ENCODE results near the gene ASF1B.
"Not testable (repeated sequence)": the region's sequence is repeated elsewhere in the genome, so short reads cannot be mapped to it uniquely, and the experiment has no call there.

The ASF1B gene

GRCh38 chr19:14147797-14148605, 11.6 kb upstream of the ASF1B start:
- H2AFZ ChIP-seq (ENCODE audit: low read length, unreplicated experiment) = peak overlapping the region; percentile 6
- H3K27ac ChIP-seq (ENCODE audit: low read depth, low read length) = no peak overlapping the region
- H3K36me3 ChIP-seq (ENCODE audit: insufficient read depth, low read length) = no peaks in the 10 kb centered on the region
- H3K4me1 ChIP-seq (ENCODE audit: control insufficient read depth, insufficient read depth, low read length, unreplicated experiment) = peaks cover 11% of the 10 kb centered on the region
- no peaks in the 10 kb centered on the region for H3K79me2 ChIP-seq (ENCODE audit: control insufficient read depth, insufficient read depth, low read length, unreplicated experiment)
- H3K4me3 ChIP-seq (ENCODE audit: low read depth, low read length) = no peak overlapping the region
- no peaks in the 10 kb centered on the region for H3K27me3 ChIP-seq (ENCODE audit: insufficient read depth, low read length)

DNA sequence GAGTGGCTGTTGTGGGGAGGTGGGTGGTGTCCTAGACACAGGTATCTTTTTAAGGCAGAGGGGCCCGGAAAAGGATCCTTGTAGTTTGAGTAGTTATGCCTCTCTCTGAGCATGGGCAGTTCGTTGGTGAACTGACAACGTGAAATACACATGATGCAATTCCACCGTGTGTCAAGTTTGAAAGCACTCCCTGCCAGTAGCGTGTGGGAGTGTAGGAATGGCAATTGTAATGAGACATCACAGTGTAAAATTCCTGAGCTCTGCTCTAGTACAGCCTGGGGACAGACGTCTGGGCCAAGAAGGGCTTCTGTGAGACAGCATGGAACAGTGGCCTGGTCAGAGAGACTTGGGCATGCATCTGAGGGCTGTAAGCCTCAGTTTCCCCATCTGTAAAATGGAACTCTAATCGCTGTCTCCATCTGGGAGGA, 10.4 kb upstream of the ASF1B start:
- Histone ChIP-seq H2AFZ (ENCODE audit: low read length, unreplicated experiment) (no peak overlapping the region), H3K79me2 (ENCODE audit: control insufficient read depth, insufficient read depth, low read length, unreplicated experiment) (no peaks in the 10 kb centered on the region), H3K4me3 (ENCODE audit: low read depth, low read length) (no peak overlapping the region), H3K27me3 (ENCODE audit: insufficient read depth, low read length) (no peaks in the 10 kb centered on the region), H3K27ac (ENCODE audit: low read depth, low read length) (no peak overlapping the region), H3K36me3 (ENCODE audit: insufficient read depth, low read length) (no peaks in the 10 kb centered on the region), H3K4me1 (ENCODE audit: control insufficient read depth, insufficient read depth, low read length, unreplicated experiment) (peaks cover 11% of the 10 kb centered on the region)

DNA sequence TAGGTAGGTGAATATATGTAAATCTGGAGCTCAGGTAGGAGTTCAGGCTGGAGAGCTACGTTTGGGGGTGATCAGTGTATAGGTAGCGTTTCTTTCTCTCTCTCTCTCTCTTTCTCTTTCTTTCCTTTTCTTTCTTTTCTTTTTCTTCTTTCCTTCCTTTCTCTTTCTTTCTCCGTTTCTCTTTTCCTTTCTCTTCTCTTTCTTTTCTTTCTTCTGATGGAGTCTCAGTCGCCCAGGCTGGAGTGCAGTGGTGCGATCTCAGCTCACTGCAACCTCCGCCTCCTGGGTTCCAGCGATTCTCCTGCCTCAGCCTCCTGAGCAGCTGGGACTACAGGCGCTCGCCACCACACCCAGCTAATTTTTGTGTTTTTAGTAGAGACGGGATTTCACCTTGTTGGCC, 9.8 kb upstream of the ASF1B start:
- H3K4me3 ChIP-seq (ENCODE audit: low read depth, low read length); H2AFZ ChIP-seq (ENCODE audit: low read length, unreplicated experiment); H3K27me3 ChIP-seq (ENCODE audit: insufficient read depth, low read length); H3K27ac ChIP-seq (ENCODE audit: low read depth, low read length); H3K36me3 ChIP-seq (ENCODE audit: insufficient read depth, low read length); H3K79me2 ChIP-seq (ENCODE audit: control insufficient read depth, insufficient read depth, low read length, unreplicated experiment): not testable (repeated sequence)
- peaks cover 11% of the 10 kb centered on the region for H3K4me1 ChIP-seq (ENCODE audit: control insufficient read depth, insufficient read depth, low read length, unreplicated experiment)

DNA sequence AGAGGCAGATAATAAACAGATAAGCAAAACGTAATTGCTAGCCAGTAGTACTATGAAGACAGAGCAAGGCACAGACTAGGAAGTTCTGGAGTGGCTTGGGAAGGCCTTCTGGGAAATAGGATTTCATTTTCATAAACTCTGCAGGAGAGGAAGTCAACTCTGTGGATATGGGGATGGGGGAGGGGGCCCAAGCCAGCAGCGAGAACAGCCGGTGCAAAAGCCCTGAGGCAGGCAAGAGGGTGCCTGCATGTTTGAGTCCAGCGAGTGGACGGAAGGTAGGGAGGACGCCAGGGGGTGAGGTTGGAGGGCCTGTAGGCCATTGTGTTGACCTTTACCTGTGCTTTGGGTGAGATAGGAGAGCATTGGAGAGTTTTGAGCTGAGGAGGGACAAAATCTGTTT, 9.0 kb upstream of the ASF1B start:
- Histone ChIP-seq H2AFZ (ENCODE audit: low read length, unreplicated experiment) (no peak overlapping the region), H3K27ac (ENCODE audit: low read depth, low read length) (no peak overlapping the region), H3K36me3 (ENCODE audit: insufficient read depth, low read length) (no peaks in the 10 kb centered on the region), H3K27me3 (ENCODE audit: insufficient read depth, low read length) (no peaks in the 10 kb centered on the region), H3K79me2 (ENCODE audit: control insufficient read depth, insufficient read depth, low read length, unreplicated experiment) (no peaks in the 10 kb centered on the region), H3K4me3 (ENCODE audit: low read depth, low read length) (no peak overlapping the region), H3K4me1 (ENCODE audit: control insufficient read depth, insufficient read depth, low read length, unreplicated experiment) (peaks cover 11% of the 10 kb centered on the region)

- Histone ChIP-seq H3K36me3 (ENCODE audit: insufficient read depth, low read length) (no peaks in the 10 kb centered on the region), H3K4me1 (ENCODE audit: control insufficient read depth, insufficient read depth, low read length, unreplicated experiment) (peaks cover 9% of the 10 kb centered on the region), H3K27ac (ENCODE audit: low read depth, low read length) (no peak overlapping the region), H3K27me3 (ENCODE audit: insufficient read depth, low read length) (no peaks in the 10 kb centered on the region), H2AFZ (ENCODE audit: low read length, unreplicated experiment) (no peak overlapping the region), H3K4me3 (ENCODE audit: low read depth, low read length) (no peak overlapping the region), H3K79me2 (ENCODE audit: control insufficient read depth, insufficient read depth, low read length, unreplicated experiment) (peaks cover 3% of the 10 kb centered on the region)
These were observed 6.1 kb upstream of the ASF1B start for GRCh38 chr19:14142262-14143190.

DNA sequence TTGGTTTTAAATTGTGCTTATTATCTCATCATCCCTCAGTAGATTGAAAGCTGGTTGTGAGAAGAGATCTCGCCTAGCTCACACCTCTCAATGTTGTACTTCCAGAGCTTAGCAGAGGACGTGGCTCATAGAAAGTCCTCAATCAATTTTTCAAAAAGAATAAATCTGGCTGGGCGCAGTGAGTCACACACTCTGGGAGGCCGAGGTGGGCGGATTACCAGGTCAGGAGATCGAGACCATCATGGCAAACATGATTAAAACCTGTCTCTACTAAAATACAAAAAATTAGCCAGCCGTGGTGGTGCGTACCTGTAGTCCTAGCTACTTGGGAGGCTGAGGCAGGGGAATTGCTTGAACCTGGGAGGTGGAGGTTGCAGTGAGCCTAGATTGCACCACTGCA, 4.7 kb upstream of the ASF1B start:
- H3K4me1 ChIP-seq (ENCODE audit: control insufficient read depth, insufficient read depth, low read length, unreplicated experiment) = peaks cover 9% of the 10 kb centered on the region
- H3K36me3 ChIP-seq (ENCODE audit: insufficient read depth, low read length) = no peaks in the 10 kb centered on the region
- no peak overlapping the region for H3K4me3 ChIP-seq (ENCODE audit: low read depth, low read length)
- no peak overlapping the region for H3K27ac ChIP-seq (ENCODE audit: low read depth, low read length)
- H3K27me3 ChIP-seq (ENCODE audit: insufficient read depth, low read length) = no peaks in the 10 kb centered on the region
- peaks cover 3% of the 10 kb centered on the region for H3K79me2 ChIP-seq (ENCODE audit: control insufficient read depth, insufficient read depth, low read length, unreplicated experiment)
- no peak overlapping the region for H2AFZ ChIP-seq (ENCODE audit: low read length, unreplicated experiment)

DNA sequence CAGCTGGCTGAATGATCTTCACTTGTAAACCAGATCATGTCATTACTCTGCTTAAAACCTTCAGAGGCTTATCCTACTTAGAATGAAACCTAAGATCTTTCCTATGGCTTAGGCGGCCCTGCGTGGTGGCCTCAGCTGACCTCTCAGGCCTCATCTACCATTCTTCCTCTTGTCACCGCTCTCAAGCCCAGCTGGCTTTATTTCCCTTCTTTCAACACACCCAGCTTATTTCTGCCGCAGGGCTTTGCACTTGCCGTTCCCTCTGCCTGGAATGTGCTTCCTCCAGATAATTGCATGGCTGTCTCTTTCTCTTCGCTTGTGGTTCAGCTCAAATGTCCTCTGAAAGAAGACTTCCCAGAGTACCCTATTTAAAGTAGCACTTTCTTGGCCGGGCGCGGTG, 3.6 kb upstream of the ASF1B start:
- Histone ChIP-seq H3K27ac (ENCODE audit: low read depth, low read length) (no peak overlapping the region), H3K79me2 (ENCODE audit: control insufficient read depth, insufficient read depth, low read length, unreplicated experiment) (peaks cover 12% of the 10 kb centered on the region), H3K27me3 (ENCODE audit: insufficient read depth, low read length) (no peaks in the 10 kb centered on the region), H3K4me1 (ENCODE audit: control insufficient read depth, insufficient read depth, low read length, unreplicated experiment) (peaks cover 15% of the 10 kb centered on the region), H3K36me3 (ENCODE audit: insufficient read depth, low read length) (no peaks in the 10 kb centered on the region), H3K4me3 (ENCODE audit: low read depth, low read length) (no peak overlapping the region), H2AFZ (ENCODE audit: low read length, unreplicated experiment) (no peak overlapping the region)

DNA sequence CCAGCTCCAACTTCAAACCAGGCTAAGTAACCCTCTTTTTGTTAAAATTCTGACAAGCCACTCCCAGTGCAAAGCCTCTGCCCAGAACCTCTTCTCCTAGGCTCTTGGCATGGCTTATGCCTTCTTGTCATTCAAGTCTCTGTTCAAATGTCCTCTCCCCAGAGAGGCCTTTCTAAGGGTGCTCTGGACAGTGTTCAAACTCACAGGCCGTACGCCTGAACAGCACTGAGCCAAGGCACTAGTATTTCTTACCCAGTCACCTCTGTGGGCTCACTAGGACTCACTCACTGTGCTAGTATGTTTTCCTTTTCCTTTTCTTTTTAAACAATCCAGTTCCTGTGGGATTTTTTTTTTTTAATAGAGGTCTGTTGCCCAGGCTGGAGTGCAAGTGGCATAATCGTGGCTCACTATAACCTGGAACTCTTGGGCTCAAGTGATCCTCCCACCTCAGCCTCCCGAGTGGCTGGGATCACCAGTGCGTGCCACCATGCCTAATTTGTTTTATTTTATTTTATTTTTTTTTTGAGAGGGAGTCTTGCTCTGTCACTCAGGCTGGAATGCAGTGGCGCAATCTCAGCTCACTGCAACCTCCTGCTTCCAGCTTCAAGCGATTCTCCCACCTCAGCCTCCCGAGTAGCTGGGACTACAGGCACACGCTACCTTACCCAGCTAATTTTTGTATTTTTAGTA, 2.3 kb upstream of the ASF1B start:
- peaks cover 19% of the 10 kb centered on the region for H3K4me1 ChIP-seq (ENCODE audit: control insufficient read depth, insufficient read depth, low read length, unreplicated experiment)
- H3K27me3 ChIP-seq (ENCODE audit: insufficient read depth, low read length) = no peaks in the 10 kb centered on the region
- peak overlapping the region; percentile 84 for H3K27ac ChIP-seq (ENCODE audit: low read depth, low read length)
- H3K4me3 ChIP-seq (ENCODE audit: low read depth, low read length) = peak overlapping the region; percentile 40; the same call in 1 of the 2 replicates
- H3K36me3 ChIP-seq (ENCODE audit: insufficient read depth, low read length) = no peaks in the 10 kb centered on the region
- peak overlapping the region; percentile 68 for H2AFZ ChIP-seq (ENCODE audit: low read length, unreplicated experiment)
- H3K79me2 ChIP-seq (ENCODE audit: control insufficient read depth, insufficient read depth, low read length, unreplicated experiment) = peaks cover 17% of the 10 kb centered on the region

DNA sequence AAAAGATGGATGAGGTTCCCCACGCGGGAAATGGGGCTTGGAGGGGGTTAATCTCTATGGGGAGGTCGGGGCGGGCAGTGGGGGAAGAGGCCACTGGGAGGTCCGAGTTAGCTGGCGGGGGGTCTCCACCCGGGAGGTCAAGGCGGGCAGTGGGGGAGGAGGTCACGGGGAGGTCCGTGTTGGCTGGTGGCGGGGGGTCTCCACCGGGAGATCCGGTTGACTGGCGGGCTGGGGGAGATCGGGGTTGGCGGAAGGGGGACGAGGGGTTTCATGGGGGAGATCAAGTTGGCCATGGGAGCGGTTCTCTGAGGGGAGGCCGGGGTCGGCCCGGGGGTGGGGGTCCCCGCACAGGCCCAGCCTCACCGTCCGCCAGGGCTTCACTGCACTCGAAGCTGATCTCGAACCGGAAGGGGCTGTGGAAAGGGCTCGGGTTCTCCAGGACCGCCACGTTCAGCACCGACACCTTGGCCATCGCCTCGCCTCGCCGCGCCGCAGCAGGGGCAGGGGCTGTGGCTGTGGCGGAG, 342 bp downstream of the ASF1B start:
- peak overlapping the region; percentile 19; the same call in 1 of the 2 replicates for H3K27ac ChIP-seq (ENCODE audit: low read depth, low read length)
- peaks cover 17% of the 10 kb centered on the region for H3K79me2 ChIP-seq (ENCODE audit: control insufficient read depth, insufficient read depth, low read length, unreplicated experiment)
- H3K4me3 ChIP-seq (ENCODE audit: low read depth, low read length) = peak overlapping the region; percentile 92
- H3K4me1 ChIP-seq (ENCODE audit: control insufficient read depth, insufficient read depth, low read length, unreplicated experiment) = peaks cover 19% of the 10 kb centered on the region
- no peaks in the 10 kb centered on the region for H3K27me3 ChIP-seq (ENCODE audit: insufficient read depth, low read length)
- H3K36me3 ChIP-seq (ENCODE audit: insufficient read depth, low read length) = no peaks in the 10 kb centered on the region
- no peak overlapping the region for H2AFZ ChIP-seq (ENCODE audit: low read length, unreplicated experiment)

DNA sequence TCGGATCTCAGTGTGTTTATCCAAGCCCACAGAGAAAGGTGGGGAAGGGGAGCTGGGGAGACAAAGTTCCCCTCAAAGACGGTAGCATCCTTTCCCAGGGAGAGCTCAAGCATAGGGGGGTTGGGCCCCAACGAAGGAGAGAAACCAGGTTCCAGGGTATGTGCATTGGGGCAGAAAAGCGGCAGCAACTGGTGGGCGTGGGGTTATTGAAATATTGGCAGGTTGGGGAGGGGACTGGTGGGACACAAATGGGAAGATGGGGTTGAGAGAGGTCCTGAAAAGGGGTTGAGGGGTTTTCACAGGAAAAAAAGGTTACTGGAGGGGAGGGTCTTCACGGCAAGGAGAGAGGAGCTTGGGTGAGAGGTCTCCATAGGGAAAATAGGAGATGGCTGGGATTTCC, 1.0 kb downstream of the ASF1B start:
- Histone ChIP-seq H3K4me1 (ENCODE audit: control insufficient read depth, insufficient read depth, low read length, unreplicated experiment) (peaks cover 19% of the 10 kb centered on the region), H3K36me3 (ENCODE audit: insufficient read depth, low read length) (no peaks in the 10 kb centered on the region), H3K79me2 (ENCODE audit: control insufficient read depth, insufficient read depth, low read length, unreplicated experiment) (peaks cover 17% of the 10 kb centered on the region), H2AFZ (ENCODE audit: low read length, unreplicated experiment) (no peak overlapping the region), H3K27ac (ENCODE audit: low read depth, low read length) (no peak overlapping the region), H3K4me3 (ENCODE audit: low read depth, low read length) (peak overlapping the region; percentile 92), H3K27me3 (ENCODE audit: insufficient read depth, low read length) (no peaks in the 10 kb centered on the region)

All from ACC112 (cell line).